Measurements from ENCODE around the gene TEX13A.

The TEX13A gene

DNA sequence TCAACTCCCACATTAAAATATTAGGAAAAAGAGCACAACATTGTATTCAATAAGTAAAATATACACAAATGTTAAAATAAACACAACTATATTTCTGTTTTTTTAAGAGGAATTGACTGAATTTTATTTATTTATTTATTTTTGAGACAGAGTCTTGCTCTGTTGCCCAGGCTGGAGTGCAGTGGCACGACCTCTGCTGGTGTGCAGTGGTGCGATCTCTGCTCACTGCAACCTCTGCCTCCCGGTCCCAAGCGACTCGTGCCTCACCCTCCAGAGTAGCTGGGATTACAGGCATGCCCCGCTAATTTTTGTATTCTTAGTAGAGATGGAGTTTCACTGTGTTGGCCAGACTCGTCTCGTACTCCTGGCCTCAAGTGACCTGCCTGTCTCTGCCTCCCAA is 31.4 kb downstream of the TEX13A start:
- TF ChIP-seq, protein P1, sequence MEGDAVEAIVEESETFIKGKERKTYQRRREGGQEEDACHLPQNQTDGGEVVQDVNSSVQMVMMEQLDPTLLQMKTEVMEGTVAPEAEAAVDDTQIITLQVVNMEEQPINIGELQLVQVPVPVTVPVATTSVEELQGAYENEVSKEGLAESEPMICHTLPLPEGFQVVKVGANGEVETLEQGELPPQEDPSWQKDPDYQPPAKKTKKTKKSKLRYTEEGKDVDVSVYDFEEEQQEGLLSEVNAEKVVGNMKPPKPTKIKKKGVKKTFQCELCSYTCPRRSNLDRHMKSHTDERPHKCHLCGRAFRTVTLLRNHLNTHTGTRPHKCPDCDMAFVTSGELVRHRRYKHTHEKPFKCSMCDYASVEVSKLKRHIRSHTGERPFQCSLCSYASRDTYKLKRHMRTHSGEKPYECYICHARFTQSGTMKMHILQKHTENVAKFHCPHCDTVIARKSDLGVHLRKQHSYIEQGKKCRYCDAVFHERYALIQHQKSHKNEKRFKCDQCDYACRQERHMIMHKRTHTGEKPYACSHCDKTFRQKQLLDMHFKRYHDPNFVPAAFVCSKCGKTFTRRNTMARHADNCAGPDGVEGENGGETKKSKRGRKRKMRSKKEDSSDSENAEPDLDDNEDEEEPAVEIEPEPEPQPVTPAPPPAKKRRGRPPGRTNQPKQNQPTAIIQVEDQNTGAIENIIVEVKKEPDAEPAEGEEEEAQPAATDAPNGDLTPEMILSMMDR (IDR thresholded peaks at IDR 0.05; ENCODE audit: low read depth, low read length): no peak
- no peak for DNase-seq (ENCODE audit: extremely low read depth, low read depth)

DNA sequence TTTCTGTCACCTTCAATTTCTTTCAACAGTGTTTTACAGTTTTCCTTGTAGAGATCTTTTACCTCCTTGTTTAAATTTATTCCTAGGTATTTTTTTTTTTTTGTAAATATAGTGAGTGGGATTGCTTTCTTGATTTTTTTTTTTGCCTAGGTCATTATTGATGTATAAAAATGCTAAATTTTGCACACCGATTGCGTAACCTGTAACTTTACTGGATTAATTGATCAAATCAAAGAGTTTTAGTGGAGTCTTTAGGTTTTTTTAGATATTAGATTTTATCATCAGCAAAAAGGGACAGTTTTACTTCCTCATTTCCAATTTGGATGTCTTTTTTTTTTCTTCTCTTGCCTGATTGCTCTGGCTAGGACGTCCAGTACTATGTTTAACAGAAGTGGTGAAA is 40.9 kb downstream of the TEX13A start:
- TF ChIP-seq, protein P1 (IDR thresholded peaks at IDR 0.05; ENCODE audit: low read depth, low read length): no peak
- DNase-seq (ENCODE audit: extremely low read depth, low read depth): no peak

DNA sequence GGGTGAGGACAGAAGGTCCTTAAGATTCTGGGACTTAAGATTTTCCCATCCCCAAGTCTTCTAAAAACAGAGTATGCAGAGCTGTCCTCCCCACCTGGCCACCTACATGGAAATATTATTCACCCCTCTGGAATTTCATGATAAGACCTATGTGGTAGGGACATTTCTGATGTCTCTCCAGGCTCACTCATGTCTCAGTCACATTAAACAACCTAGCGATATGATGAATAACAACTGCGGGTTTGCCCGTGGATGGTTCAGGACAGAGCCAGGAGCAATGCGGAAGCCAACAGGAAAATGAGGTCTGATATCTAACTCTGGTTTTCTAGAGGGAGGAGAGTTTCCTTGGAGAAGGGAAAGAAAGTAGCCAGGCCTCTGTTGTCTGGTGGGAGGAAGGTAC is 47.4 kb downstream of the TEX13A start:
- TF ChIP-seq, protein P1 (IDR thresholded peaks at IDR 0.05; ENCODE audit: low read depth, low read length): no peak
- DNase-seq (ENCODE audit: extremely low read depth, low read depth): no peak

All from AG09319 (cell line).